SK-N-SH (cell line): ENCODE measurements around the gene SH2D3C. TPM values are rescaled to one million over a fixed set of nuclear protein-coding genes. Genes with fewer than 3 reads are reported as not detected.

Source experiments
- CTCF ChIA-PET: fragments of 300-600, 350-600 bp; formaldehyde crosslinking; extraction: SDS; loops from one replicate; lab custom pipeline; 2021; lab: Yijun Ruan, JAX
- POLR2A ChIA-PET: fragments of 350-600 bp; sonication (Branson Sonifier 250); formaldehyde crosslinking; extraction: SDS; loops from one replicate; lab custom pipeline; 2020; ENCODE audit warnings: antibody characterized with exemption, inconsistent platforms; lab: Yijun Ruan, JAX
- DNase-seq: peaks from one replicate; pipeline ENCODE4 v3.0.0; 2012
- H2AFZ ChIP-seq: fragments of 200-600 bp; sonication (generic); 2 replicates; pipeline ENCODE4 v1.8.1; 2016; ENCODE audit warnings: antibody characterized with exemption, mild to moderate bottlenecking, low read depth
- H3F3A ChIP-seq: fragments of 200-600 bp; sonication (generic); replicated peaks from 2 replicates; pipeline ENCODE3; 2016; ENCODE audit warnings: antibody characterized with exemption, mild to moderate bottlenecking; ENCODE audit not compliant: insufficient read depth
- H3K27ac ChIP-seq, 2 experiments: fragments of 200-500 bp in 1 of 2; fragments of 200-600 bp in 1 of 2; sonication (Bioruptor generic) in 1 of 2; sonication (generic), shearing (Covaris generic) in 1 of 2; 2 replicates each; pipeline versions ENCODE4 v1.5.1 to v1.6.1; 2014 to 2016; ENCODE audit warnings: low read depth in 2 of 2, inconsistent platforms in 1 of 2, low read length in 1 of 2, mild to moderate bottlenecking in 1 of 2, mixed read lengths in 1 of 2
- H3K27me3 ChIP-seq: fragments of 200-600 bp; sonication (generic), shearing (Covaris generic); 2 replicates; pipeline ENCODE4 v1.6.1; 2016; ENCODE audit warnings: mixed run types; ENCODE audit not compliant: insufficient read depth
- H3K36me3 ChIP-seq, 2 experiments: fragments of 200-500 bp in 1 of 2; fragments of 200-600 bp in 1 of 2; sonication (Bioruptor generic) in 1 of 2; sonication (generic) in 1 of 2; replicated peaks in 1 of 2; 2 replicates each; pipeline versions ENCODE3 to v1.5.1; 2014 to 2016; ENCODE audit warnings: low read length in 1 of 2, mild to moderate bottlenecking in 1 of 2; ENCODE audit not compliant: insufficient read depth in 2 of 2, control insufficient read depth in 1 of 2
- H3K4me1 ChIP-seq, 2 experiments: fragments of 200-500 bp in 1 of 2; fragments of 200-600 bp in 1 of 2; sonication (Bioruptor generic) in 1 of 2; sonication (generic), shearing (Covaris generic) in 1 of 2; 2 replicates each; pipeline versions ENCODE4 v1.5.1 to v1.6.1; 2014 to 2016; ENCODE audit warnings: low read depth in 1 of 2, low read length in 1 of 2, mixed run types in 1 of 2; ENCODE audit not compliant: insufficient read depth in 2 of 2, control insufficient read depth in 1 of 2
- H3K4me2 ChIP-seq: fragments of 200-600 bp; sonication (generic), shearing (Covaris generic); 2 replicates; pipeline ENCODE4 v1.6.1; 2017; ENCODE audit warnings: mixed run types
- H3K4me3 ChIP-seq, 2 experiments: fragments of 200-500 bp in 1 of 2; fragments of 200-600 bp in 1 of 2; sonication (Bioruptor generic) in 1 of 2; sonication (generic), shearing (Covaris generic) in 1 of 2; 2 replicates each; pipeline versions ENCODE4 v1.5.1 to v1.8.1; 2014 to 2016; ENCODE audit warnings: low read depth in 2 of 2, inconsistent platforms in 1 of 2, low read length in 1 of 2, mild to moderate bottlenecking in 1 of 2, mixed read lengths in 1 of 2, moderate library complexity in 1 of 2
- H3K79me2 ChIP-seq: fragments of 200-600 bp; sonication (generic); 2 replicates; pipeline ENCODE4 v1.8.1; 2017; ENCODE audit warnings: mild to moderate bottlenecking; ENCODE audit not compliant: insufficient read depth
- H3K9ac ChIP-seq: fragments of 200-600 bp; sonication (generic); 2 replicates; pipeline ENCODE4 v1.6.1; 2017; ENCODE audit warnings: mixed run types
- H3K9me2 ChIP-seq: fragments of 200-600 bp; sonication (generic); 2 replicates; pipeline ENCODE4 v1.6.1; 2017; ENCODE audit warnings: mixed run types
- H3K9me3 ChIP-seq: fragments of 200-600 bp; sonication (generic); 2 replicates; pipeline ENCODE4 v1.6.1; 2017; ENCODE audit warnings: mixed run types, mild to moderate bottlenecking, moderate library complexity
- H4K20me1 ChIP-seq: fragments of 200-600 bp; sonication (generic); 2 replicates; pipeline ENCODE4 v1.6.1; 2017; ENCODE audit warnings: mild to moderate bottlenecking, mixed run types; ENCODE audit not compliant: insufficient read depth
- EZH2phosphoT487 ChIP-seq: fragments of 200-600 bp; sonication (generic); IDR thresholded peaks from 2 replicates; pipeline ENCODE4 v1.6.1; 2017; ENCODE audit warnings: low read depth, mixed run types, mild to moderate bottlenecking, antibody characterized with exemption, moderate library complexity, borderline replicate concordance
- GATA2 ChIP-seq: sonication (generic); formaldehyde crosslinking; IDR thresholded peaks from 2 replicates; pipeline ENCODE4 v1.5.0; 2020; ENCODE audit warnings: mild to moderate bottlenecking, missing genetic modification reagents
- NFIC ChIP-seq: IDR thresholded peaks from 2 replicates; pipeline ENCODE4 v1.4.0; 2012; ENCODE audit warnings: borderline replicate concordance
- TAF1 ChIP-seq: IDR thresholded peaks from 2 replicates; pipeline ENCODE4 v1.6.1; 2012; ENCODE audit warnings: low read depth, mild to moderate bottlenecking, low read length, moderate library complexity, borderline replicate concordance
- TCF12 ChIP-seq: IDR thresholded peaks from 2 replicates; pipeline ENCODE4 v1.4.0; 2012
- WGBS: methylation state at CpG from one replicate; pipeline ENCODE4 v1.1.6; 2017; ENCODE audit warnings: low lambda C conversion rate; 5-methylcytosine and 5-hydroxymethylcytosine counted together
- polyA plus RNA-seq, 3 experiments: library from polyadenylated mRNA; depleted of rRNA; stranded (reverse); fragments of >200 nt; gene quantifications; 2 replicates each; pipeline ENCODE4 v1.2.3, GENCODE V29; 2012
- TF ChIP-seq, protein P1 (sequence below): IDR thresholded peaks from 2 replicates; pipeline ENCODE4 v1.6.1; 2012; ENCODE audit warnings: mild to moderate bottlenecking, low read depth, low read length, moderate library complexity
- TF ChIP-seq, protein P2 (sequence below): IDR thresholded peaks from 2 replicates; pipeline ENCODE4; 2012
- TF ChIP-seq, protein P3 (sequence below): IDR thresholded peaks from 2 replicates; pipeline ENCODE4 v1.4.0; 2012; ENCODE audit warnings: low read depth, borderline replicate concordance
- TF ChIP-seq, protein P4 (sequence below): fragments of 150-350 bp; IDR thresholded peaks from 2 replicates; pipeline ENCODE4 v1.6.1; 2017; ENCODE audit warnings: antibody characterized with exemption, low read length, low read depth, borderline replicate concordance

Gene SH2D3C
- polyA plus RNA-seq, 1 of the 3 experiments (the other 2 are of a cell fraction): 0.15 TPM

DNA sequence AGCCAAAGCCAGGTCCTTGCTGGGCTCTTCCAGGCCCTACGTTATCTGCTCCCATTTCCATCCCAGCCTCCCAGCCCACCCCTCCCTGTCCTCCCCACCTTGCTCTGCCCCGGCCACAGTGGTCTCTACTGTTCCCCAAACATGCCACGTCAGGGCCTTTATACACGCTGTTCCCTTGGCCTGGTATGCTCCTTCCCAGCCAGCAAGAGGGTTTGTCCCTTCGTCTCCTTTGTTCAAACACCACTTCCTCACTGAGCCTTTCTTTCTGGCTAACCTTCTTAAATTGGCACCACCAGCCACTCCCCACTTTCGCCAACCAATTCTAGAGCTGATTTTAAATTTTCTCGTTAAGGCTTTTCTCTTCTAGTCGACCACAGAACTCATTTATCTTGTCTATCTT is 9.8 kb downstream of the SH2D3C start:
- POLR2A ChIA-PET: no interaction called here
- no peak overlapping the region for H3K4me3 ChIP-seq

More for the DNA sequence above, 9.8 kb downstream of the SH2D3C start:
- no peak for DNase-seq
- TF ChIP-seq, protein P1, sequence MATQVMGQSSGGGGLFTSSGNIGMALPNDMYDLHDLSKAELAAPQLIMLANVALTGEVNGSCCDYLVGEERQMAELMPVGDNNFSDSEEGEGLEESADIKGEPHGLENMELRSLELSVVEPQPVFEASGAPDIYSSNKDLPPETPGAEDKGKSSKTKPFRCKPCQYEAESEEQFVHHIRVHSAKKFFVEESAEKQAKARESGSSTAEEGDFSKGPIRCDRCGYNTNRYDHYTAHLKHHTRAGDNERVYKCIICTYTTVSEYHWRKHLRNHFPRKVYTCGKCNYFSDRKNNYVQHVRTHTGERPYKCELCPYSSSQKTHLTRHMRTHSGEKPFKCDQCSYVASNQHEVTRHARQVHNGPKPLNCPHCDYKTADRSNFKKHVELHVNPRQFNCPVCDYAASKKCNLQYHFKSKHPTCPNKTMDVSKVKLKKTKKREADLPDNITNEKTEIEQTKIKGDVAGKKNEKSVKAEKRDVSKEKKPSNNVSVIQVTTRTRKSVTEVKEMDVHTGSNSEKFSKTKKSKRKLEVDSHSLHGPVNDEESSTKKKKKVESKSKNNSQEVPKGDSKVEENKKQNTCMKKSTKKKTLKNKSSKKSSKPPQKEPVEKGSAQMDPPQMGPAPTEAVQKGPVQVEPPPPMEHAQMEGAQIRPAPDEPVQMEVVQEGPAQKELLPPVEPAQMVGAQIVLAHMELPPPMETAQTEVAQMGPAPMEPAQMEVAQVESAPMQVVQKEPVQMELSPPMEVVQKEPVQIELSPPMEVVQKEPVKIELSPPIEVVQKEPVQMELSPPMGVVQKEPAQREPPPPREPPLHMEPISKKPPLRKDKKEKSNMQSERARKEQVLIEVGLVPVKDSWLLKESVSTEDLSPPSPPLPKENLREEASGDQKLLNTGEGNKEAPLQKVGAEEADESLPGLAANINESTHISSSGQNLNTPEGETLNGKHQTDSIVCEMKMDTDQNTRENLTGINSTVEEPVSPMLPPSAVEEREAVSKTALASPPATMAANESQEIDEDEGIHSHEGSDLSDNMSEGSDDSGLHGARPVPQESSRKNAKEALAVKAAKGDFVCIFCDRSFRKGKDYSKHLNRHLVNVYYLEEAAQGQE: no peak
- no peak for TF ChIP-seq TCF12
- no peak for TF ChIP-seq NFIC
- TF ChIP-seq, protein P2, sequence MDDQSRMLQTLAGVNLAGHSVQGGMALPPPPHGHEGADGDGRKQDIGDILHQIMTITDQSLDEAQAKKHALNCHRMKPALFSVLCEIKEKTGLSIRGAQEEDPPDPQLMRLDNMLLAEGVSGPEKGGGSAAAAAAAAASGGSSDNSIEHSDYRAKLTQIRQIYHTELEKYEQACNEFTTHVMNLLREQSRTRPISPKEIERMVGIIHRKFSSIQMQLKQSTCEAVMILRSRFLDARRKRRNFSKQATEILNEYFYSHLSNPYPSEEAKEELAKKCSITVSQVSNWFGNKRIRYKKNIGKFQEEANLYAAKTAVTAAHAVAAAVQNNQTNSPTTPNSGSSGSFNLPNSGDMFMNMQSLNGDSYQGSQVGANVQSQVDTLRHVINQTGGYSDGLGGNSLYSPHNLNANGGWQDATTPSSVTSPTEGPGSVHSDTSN: no peak
- TF ChIP-seq TAF1: no peak
- TF ChIP-seq EZH2phosphoT487: no peak
- TF ChIP-seq, protein P3, sequence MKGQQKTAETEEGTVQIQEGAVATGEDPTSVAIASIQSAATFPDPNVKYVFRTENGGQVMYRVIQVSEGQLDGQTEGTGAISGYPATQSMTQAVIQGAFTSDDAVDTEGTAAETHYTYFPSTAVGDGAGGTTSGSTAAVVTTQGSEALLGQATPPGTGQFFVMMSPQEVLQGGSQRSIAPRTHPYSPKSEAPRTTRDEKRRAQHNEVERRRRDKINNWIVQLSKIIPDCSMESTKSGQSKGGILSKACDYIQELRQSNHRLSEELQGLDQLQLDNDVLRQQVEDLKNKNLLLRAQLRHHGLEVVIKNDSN: no peak
- no peak for TF ChIP-seq GATA2 (CRISPR knock-in tag)
- TF ChIP-seq, protein P4, sequence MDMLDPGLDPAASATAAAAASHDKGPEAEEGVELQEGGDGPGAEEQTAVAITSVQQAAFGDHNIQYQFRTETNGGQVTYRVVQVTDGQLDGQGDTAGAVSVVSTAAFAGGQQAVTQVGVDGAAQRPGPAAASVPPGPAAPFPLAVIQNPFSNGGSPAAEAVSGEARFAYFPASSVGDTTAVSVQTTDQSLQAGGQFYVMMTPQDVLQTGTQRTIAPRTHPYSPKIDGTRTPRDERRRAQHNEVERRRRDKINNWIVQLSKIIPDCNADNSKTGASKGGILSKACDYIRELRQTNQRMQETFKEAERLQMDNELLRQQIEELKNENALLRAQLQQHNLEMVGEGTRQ: no peak
- Histone ChIP-seq H3K9me3 (no peaks in the 10 kb centered on the region), H2AFZ (no peak overlapping the region), H3K27ac (no peak overlapping the region), H3K9ac (no peak overlapping the region), H3K4me2 (no peak overlapping the region), H4K20me1 (no peaks in the 10 kb centered on the region), H3K9me2 (no peaks in the 10 kb centered on the region), H3K79me2 (no peaks in the 10 kb centered on the region), H3F3A (no peaks in the 10 kb centered on the region), H3K36me3 (no peaks in the 10 kb centered on the region), H3K27me3 (no peaks in the 10 kb centered on the region), H3K4me1 (peaks cover 0 to 17% of the 10 kb centered on the region in 2 experiments; a peak in 1 of 4 replicates)
- CTCF ChIA-PET: interaction anchor here (0.6 to 2.6 kb wide), 5 partner anchors 16 to 101 kb away, joined by 4 to 16 read pairs (median 8); partner anchors contain the start of gene TOR2A
- 90% methylated on average over 8 of the region's 8 CpGs for WGBS
